ENCODE results near the gene DLG4. TPM values are rescaled to one million over a fixed set of nuclear protein-coding genes. Genes with fewer than 3 reads are reported as not detected.

Gene DLG4
- 8.9 and 9.3 TPM in 2 replicates for total RNA-seq (2014; rRNA removed; shearing (Covaris generic))

DNA sequence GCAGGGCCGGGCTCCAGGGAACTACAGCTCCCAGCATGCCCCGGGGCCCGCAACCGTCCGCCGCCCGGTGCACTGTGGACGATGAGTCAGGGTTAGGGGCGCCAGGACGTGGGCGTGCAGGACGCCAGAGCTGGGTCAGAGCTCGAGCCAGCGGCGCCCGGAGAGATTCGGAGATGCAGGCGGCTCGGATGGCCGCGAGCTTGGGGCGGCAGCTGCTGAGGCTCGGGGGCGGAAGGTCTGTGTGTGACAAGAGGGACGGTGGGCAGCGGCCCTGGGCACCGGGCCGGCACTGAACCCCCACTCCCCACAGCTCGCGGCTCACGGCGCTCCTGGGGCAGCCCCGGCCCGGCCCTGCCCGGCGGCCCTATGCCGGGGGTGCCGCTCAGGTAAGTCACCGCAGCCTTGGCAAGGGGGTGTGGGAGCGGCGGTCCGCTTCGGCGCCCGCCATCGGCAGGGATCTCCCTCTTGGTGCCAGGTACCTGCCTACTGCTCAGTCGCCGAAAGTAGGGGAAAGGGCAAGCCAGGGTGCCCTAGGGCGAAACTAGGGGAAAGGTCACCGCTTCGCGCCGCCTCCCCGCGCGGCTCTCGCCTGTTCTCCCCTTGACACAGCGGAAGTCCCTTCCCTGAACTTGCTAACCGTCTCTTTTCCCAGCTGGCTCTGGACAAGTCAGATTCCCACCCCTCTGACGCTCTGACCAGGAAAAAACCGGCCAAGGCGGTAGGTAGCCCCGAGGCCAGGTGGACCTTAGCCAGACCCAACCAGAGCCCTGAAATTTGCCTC, at the start of gene DLG4, which contains the start of gene ACADVL:
Gene DLG4 (minus strand): TSS at position 25 of the 781 bp plus-strand sequence.
Gene ACADVL (plus strand): TSS at position 127 of the 781 bp plus-strand sequence. CDS start 47 bp downstream, at position 174.
- Histone ChIP-seq H3K9me3 (replicated peaks) (no peaks in the 10 kb centered on the region), H3K4me1 (replicated peaks) (peaks cover 47% of the 10 kb centered on the region), H3K36me3 (peaks cover 51% of the 10 kb centered on the region), H3K4me3 (peak within 1 kb of the TSS; percentile 90), H3K27ac (peak within 1 kb of the TSS; percentile 80), H3K27me3 (replicated peaks) (no peaks in the 10 kb centered on the region)
- DNase-seq (ENCODE audit: low read depth in 1 of 2, low spot score in 2 of 2) = peak; percentile 81 to 91

DNA sequence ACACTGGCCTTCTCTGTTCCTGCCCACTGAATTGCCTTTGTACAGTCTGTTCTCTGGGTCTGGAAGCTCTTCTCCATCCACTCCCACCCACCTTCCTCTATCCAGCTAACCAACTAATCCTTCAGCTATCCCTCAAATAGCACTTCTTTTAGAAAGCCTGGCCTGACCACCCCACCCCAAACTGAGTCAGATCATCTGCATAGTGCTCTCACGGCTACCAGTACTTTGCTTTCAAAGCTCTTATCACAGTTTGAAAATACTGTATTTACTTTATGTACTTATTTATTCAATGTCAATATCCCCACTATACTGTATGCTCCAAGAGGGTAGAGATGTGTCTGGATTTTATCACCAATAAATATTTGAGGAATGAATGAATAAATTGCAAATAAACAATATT, 47.1 kb upstream of the DLG4 start:
- Histone ChIP-seq H3K4me3 (no peak overlapping the region), H3K27me3 (replicated peaks) (peaks cover 12% of the 10 kb centered on the region; the same call in 1 of the 2 replicates), H3K36me3 (no peaks in the 10 kb centered on the region), H3K4me1 (replicated peaks) (peaks cover 26% of the 10 kb centered on the region), H3K9me3 (replicated peaks) (no peaks in the 10 kb centered on the region), H3K27ac (no peak overlapping the region)
- DNase-seq (ENCODE audit: low read depth in 1 of 2, low spot score in 2 of 2) = no peak

DNA sequence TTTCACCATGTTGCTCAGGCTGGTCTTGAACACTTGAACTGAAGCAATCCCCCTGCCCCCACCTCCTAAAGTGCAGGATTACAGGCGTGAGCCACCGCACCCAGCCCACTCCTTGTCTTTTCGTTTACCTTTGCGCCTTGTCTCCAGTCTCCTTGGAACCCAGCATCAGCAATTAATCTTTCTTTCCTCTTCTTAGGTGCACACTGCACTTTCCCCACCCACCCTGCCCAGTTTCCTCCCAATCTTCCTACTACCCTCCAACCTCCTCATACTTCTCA, 44.1 kb upstream of the DLG4 start:
- no peaks in the 10 kb centered on the region for H3K9me3 ChIP-seq (replicated peaks)
- DNase-seq (ENCODE audit: low read depth in 1 of 2, low spot score in 2 of 2) = no peak
- H3K27me3 ChIP-seq (replicated peaks) = peaks cover 13% of the 10 kb centered on the region; the same call in 1 of the 2 replicates
- peaks cover 26% of the 10 kb centered on the region for H3K4me1 ChIP-seq (replicated peaks)
- H3K36me3 ChIP-seq = peaks cover 3% of the 10 kb centered on the region
- no peak overlapping the region for H3K4me3 ChIP-seq
- no peak overlapping the region for H3K27ac ChIP-seq

DNA sequence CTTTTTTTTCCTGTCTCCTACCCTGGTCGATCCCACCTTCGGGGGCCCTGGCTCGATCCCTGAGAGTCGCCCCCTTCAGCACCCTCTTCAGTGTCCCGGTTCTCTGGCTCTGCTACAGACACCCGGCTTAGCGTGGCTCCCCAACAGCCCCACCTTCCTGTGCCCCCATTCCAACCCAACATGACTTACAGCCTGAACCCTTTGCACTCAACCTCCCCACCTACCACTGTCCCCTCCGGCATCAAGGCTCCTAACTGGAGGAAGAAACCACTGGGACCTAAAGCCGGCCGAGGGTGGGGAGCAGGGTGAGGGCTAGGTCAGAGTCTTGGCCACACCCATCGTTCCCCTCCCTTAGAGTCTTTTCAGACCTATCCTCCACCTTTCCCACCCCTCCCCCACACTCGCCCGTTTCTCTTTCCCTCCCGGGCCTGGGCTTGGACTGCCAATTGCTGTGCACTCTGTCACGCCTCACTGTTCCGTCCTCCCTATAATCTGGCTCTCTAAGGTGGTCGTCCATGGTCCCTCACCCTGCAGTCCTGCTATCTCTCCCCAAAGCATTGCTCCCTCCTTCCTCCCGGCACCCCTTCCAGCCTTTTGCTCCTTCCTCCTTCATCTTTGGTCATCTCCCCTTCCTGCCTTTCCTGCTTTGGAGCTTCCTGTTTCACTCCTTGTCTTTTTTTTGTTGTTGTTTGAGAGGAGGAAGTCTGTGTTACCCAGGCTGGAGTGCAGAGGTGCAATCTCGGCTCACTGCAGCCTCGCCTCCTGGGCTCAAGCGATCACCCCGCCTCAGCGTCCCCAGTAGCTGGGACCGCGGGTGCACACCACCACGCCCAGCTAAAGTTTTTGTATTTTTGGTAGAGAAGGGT, 43.5 kb upstream of the DLG4 start:
- Histone ChIP-seq H3K4me3 (no peak overlapping the region), H3K27me3 (replicated peaks) (peaks cover 13% of the 10 kb centered on the region; the same call in 1 of the 2 replicates), H3K9me3 (replicated peaks) (no peaks in the 10 kb centered on the region), H3K36me3 (peaks cover 6% of the 10 kb centered on the region), H3K4me1 (replicated peaks) (peaks cover 26% of the 10 kb centered on the region), H3K27ac (no peak overlapping the region)
- no peak for DNase-seq (ENCODE audit: low read depth in 1 of 2, low spot score in 2 of 2)

DNA sequence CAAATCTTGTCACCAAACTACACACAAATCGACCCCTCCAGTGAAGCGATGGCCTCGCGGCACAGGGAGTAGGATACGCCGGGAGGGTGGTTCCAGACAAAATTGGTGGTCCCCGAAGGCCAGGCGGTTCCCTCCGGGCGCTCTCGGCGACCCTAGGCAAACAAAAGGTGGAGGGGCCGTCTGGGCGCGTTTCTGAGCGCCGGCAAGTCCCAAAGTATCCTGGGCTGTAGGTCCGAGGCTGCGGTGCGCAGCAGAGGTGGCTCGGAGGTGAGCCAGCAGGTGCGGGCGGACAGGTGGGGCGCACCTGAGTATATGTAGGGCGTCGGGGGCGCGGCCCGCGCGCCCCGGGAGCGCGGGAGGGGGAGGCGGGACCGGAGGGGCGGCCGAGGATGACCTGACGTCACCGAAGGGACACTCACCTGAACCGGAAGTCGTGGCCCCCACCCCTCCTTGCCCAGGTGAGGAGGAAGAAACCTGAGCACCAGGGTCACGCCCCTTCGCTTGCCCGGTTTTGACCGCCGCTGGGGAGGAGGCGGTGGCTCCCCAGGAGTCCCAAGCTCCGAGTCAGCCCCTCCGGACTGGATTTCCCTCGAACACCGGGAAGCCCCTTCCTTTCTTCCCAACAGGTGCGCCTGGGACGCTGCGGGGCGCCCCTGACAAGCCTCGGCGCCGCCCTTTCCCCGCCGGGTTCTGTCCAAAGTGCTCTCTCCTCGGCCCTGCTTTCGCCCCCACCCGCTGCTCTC, 42.7 kb upstream of the DLG4 start, which contains the start of gene CLDN7:
Gene CLDN7 (minus strand): TSS at position 287 of the 743 bp plus-strand sequence. CDS start 435 bp downstream, outside the sequence.
- Histone ChIP-seq H3K4me3 (no peak within 1 kb of the TSS), H3K36me3 (peaks cover 13% of the 10 kb centered on the region), H3K9me3 (replicated peaks) (no peaks in the 10 kb centered on the region), H3K27me3 (replicated peaks) (peaks cover 13% of the 10 kb centered on the region; the same call in 1 of the 2 replicates), H3K27ac (no peak within 1 kb of the TSS), H3K4me1 (replicated peaks) (peaks cover 26% of the 10 kb centered on the region)
- no peak for DNase-seq (ENCODE audit: low read depth in 1 of 2, low spot score in 2 of 2)

DNA sequence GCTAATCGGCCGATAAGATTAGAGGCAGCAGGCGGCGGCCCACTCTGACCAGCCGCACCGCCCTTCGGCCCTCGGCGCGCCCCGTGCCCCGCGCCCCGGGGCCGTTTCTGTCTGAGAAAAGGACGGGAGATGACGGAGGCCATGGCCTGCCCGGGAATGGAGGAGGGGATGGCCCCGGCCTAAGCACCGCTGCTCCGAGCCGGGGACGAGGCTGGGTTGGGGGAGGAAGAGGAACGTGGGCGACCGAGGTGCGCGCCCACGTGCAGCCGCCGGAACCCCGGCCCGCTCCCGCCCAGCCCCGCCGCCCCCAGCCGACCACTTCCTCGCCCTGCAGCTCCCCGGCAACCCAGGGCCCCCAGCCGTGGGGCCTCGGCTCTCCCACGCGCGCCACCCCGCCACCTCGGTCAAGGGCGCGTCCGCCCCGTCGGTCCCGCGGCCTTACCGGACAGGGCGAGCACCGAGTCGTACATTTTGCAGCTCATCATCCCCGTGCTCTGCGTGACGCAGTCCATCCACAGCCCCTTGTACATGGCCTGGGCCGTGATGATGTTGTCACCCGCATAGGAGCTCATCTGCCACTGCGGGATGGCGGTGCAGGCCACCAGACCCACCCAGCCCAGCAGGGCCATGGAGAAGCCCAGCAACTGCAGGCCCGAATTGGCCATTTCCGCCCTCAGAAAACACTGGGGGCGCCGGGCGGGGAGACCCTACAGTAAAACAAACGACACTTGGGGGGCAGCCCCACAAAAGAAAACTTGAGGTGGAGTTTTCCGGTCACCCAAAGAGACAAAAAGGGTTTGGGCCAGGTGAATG, 41.9 kb upstream of the DLG4 start:
- Histone ChIP-seq H3K9me3 (replicated peaks) (no peaks in the 10 kb centered on the region), H3K36me3 (peaks cover 19% of the 10 kb centered on the region), H3K27ac (no peak overlapping the region), H3K27me3 (replicated peaks) (peaks cover 13% of the 10 kb centered on the region; the same call in 1 of the 2 replicates), H3K4me1 (replicated peaks) (peaks cover 26% of the 10 kb centered on the region), H3K4me3 (no peak overlapping the region)
- no peak for DNase-seq (ENCODE audit: low read depth in 1 of 2, low spot score in 2 of 2)

DNA sequence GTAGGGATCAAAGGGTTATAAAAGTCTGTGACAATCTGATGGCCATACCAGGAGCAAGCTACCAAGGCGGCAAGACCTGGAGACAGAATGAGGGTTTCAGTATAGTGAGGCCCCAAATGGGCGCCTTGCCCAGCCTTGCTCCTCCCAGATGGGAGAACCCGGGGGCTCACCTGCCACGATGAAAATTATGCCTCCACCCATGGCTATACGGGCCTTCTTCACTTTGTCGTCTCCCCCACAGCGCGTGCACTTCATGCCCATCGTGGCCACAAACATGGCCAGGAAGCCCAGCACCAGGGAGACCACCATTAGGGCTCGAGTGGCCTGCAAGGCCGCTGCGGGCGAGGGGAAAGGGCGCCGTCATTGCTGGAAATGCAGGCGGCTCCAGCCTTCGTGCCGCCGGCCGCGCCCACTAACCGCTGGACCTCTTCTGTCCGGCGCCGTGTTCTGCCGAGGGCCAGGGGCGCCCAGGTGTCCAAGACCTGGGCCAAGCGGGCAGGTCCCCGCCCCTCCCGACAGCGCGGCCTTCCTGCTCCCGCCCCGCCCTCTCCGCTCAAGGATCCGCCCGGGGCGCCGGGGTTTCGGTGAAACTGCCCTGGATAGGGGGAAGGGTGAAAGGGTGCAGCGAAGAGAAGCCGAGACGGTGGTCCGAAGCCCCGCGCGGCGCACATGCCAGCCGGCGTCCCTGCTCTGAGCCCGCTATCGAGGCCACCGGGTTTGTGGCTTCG, 41.2 kb upstream of the DLG4 start:
- Histone ChIP-seq H3K36me3 (peaks cover 26% of the 10 kb centered on the region), H3K9me3 (replicated peaks) (no peaks in the 10 kb centered on the region), H3K4me3 (no peak overlapping the region), H3K27ac (no peak overlapping the region), H3K4me1 (replicated peaks) (peaks cover 23% of the 10 kb centered on the region), H3K27me3 (replicated peaks) (peaks cover 13% of the 10 kb centered on the region; the same call in 1 of the 2 replicates)
- DNase-seq (ENCODE audit: low read depth in 1 of 2, low spot score in 2 of 2) = no peak

DNA sequence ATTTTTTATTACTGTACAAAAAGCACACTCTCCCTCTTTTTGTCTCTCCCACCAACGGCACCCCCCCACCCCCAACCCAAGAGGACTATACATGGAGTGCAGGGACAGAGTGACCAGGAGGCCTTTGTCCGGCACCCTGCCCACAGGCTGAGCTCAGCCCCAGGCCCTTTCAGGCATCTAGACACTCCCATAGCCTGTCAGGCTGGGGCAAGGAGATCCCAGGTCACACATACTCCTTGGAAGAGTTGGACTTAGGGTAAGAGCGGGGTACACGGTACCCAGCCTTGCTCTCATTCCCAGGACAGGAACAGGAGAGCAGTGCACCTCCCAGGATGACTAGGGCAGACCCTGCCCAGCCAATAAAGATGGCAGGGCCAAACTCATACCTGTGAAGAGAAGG, 40.5 kb upstream of the DLG4 start:
- H3K4me1 ChIP-seq (replicated peaks) = peaks cover 18% of the 10 kb centered on the region
- H3K4me3 ChIP-seq = no peak overlapping the region
- H3K36me3 ChIP-seq = peaks cover 31% of the 10 kb centered on the region
- no peak for DNase-seq (ENCODE audit: low read depth in 1 of 2, low spot score in 2 of 2)
- peaks cover 13% of the 10 kb centered on the region; the same call in 1 of the 2 replicates for H3K27me3 ChIP-seq (replicated peaks)
- no peak overlapping the region for H3K27ac ChIP-seq
- no peaks in the 10 kb centered on the region for H3K9me3 ChIP-seq (replicated peaks)

DNA sequence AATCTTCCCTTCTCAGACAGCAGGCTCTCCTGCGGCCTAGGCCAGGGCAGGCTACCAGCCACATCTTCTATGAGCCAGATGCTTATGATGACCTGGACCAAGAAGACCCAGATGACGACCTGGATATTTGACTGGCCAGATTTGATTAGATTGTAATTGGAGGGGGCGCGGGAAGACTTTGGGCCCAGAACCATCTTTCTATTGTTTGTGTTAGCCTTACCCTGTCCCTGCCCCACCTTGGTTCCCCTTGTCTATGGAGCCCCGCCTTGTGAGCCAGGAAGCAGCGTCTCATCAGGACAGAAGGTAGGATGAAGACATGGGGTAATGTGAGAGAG, 39.9 kb upstream of the DLG4 start:
- no peak for DNase-seq (ENCODE audit: low read depth in 1 of 2, low spot score in 2 of 2)
- H3K4me1 ChIP-seq (replicated peaks) = peaks cover 13% of the 10 kb centered on the region
- no peak overlapping the region for H3K4me3 ChIP-seq

DNA sequence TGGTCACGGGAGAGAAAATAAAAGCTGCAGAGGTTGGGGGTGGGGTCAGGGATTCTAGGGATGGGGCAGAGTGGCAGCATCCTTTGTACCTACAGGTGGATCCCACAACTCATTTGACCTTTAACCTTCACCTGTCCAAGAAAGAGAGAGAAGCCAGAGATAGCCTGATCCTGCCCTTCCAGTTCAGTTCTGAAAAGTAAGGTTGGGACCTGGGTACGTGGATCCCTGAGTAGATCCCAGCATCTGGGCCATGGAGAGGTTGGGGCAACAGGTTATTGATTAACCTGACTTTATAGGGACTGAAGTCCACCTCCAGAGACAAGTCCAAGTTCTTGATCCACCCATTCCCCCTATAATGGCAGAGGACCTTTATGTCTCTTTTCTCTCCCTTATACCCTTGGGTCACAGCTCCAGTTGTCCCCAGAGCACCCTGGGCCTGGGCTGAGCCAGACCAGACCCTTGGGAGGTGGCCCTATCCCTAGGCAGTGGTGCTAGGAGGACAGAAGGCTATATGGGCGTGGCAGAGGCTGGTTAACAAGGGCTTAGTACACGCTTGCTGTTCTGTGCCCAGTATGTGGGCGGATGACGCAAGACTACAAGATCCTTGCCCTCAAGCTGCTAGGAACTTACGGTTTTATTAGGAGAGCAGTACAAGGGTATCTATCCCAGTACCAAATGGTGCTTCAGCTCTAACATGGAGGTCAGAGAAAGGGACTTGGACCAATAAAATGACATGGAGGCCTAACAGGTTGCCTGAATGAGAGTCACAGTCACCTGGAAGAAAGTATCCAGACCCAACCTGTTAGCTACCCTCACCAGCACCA, 39.3 kb upstream of the DLG4 start:
- no peak overlapping the region for H3K27ac ChIP-seq
- peaks cover 13% of the 10 kb centered on the region; the same call in 1 of the 2 replicates for H3K27me3 ChIP-seq (replicated peaks)
- no peaks in the 10 kb centered on the region for H3K9me3 ChIP-seq (replicated peaks)
- DNase-seq (ENCODE audit: low read depth in 1 of 2, low spot score in 2 of 2) = no peak
- H3K4me1 ChIP-seq (replicated peaks) = peaks cover 8% of the 10 kb centered on the region; the same call in 1 of the 2 replicates
- H3K36me3 ChIP-seq = peaks cover 41% of the 10 kb centered on the region
- no peak overlapping the region for H3K4me3 ChIP-seq

More for the DNA sequence above, 39.9 kb upstream of the DLG4 start:
- peaks cover 35% of the 10 kb centered on the region for H3K36me3 ChIP-seq
- no peak overlapping the region for H3K27ac ChIP-seq
- H3K9me3 ChIP-seq (replicated peaks) = no peaks in the 10 kb centered on the region
- H3K27me3 ChIP-seq (replicated peaks) = peaks cover 13% of the 10 kb centered on the region; the same call in 1 of the 2 replicates

DNA sequence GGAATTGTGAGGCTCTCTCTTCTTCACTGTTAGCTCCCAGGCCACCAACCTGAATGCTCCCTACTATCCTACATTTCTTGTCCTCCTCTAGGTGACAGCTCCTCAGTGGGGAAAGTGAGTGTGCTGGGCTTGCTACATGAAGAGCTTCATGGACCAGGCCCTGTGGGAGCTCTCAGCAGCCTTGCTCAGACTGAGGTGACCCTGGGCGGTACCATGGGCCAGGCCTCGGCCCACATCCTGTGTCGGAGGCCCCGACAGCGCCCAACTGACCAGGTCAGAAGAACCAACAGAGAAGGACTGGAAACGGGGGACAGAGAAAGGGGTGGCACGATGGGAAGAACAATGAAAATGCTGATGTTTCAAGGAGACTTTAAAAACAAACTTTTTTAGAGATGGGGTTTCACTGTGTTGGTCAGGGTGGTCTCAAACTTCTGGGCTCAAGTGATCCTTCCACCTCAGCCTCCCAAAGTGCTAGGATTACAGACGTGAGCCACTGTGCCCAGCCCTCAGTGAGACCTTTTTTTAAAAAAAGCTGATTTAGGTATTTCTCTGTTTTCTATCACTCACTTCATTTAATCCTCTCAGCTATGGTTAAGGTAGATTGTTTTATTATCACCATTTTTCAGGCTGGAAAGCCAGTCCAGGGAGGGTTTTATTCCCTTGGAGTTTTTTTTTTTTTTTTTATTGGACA, 37.3 kb upstream of the DLG4 start:
- H3K36me3 ChIP-seq = peaks cover 54% of the 10 kb centered on the region
- H3K27me3 ChIP-seq (replicated peaks) = peaks cover 3% of the 10 kb centered on the region; the same call in 1 of the 2 replicates
- H3K27ac ChIP-seq = no peak overlapping the region
- DNase-seq (ENCODE audit: low read depth in 1 of 2, low spot score in 2 of 2) = no peak
- no peak overlapping the region for H3K4me3 ChIP-seq
- H3K4me1 ChIP-seq (replicated peaks) = peaks cover 6% of the 10 kb centered on the region; the same call in 1 of the 2 replicates
- no peaks in the 10 kb centered on the region for H3K9me3 ChIP-seq (replicated peaks)
